ENCODE data around the gene ADD1. TPM values are rescaled to one million over a fixed set of nuclear protein-coding genes. Genes with fewer than 3 reads are reported as not detected.
A peak's percentile ranks its signal among the peaks of the same experiment; 100 is the strongest.

The ADD1 gene
- total and polyA plus RNA-seq, 8 donors, result 262 to 331 (median 304) TPM

GRCh38 chr4:2858451-2859217 lies 15.0 kb downstream of the ADD1 start:
- intact Hi-C loops (cut with DNase I), result no loop called here

GRCh38 chr4:2859514-2859913 lies 15.9 kb downstream of the ADD1 start:
- DNase-seq, result no peak
- intact Hi-C loops (cut with DNase I), result no loop called here
- TF ChIP-seq CTCF (IDR thresholded peaks at IDR 0.05), result no peak

More at GRCh38 chr4:2858451-2859217, 15.0 kb downstream of the ADD1 start:
- Histone ChIP-seq H3K4me1 (peaks cover 46 to 98% of the 10 kb centered on the region in 2 donors), H3K27me3 (no peaks in the 10 kb centered on the region), H3K9me3 (no peaks in the 10 kb centered on the region), H3K4me3 (no peak overlapping the region), H3K36me3 (peaks cover 0 to 11% of the 10 kb centered on the region in 2 donors), H3K27ac (peak overlapping the region; percentile 49 to 54)
- no peak for DNase-seq
- no peak for TF ChIP-seq CTCF (IDR thresholded peaks at IDR 0.05)
- peak; percentile 11 for ATAC-seq

GRCh38 chr4:2860391-2861348 lies 17.0 kb downstream of the ADD1 start:
- Histone ChIP-seq H3K36me3 (peaks cover 0 to under 1% of the 10 kb centered on the region in 2 donors), H3K27ac (peak overlapping the region; percentile 67 to 76), H3K9me3 (no peaks in the 10 kb centered on the region), H3K27me3 (no peaks in the 10 kb centered on the region), H3K4me1 (peaks cover 48 to 96% of the 10 kb centered on the region in 2 donors), H3K4me3 (no peak overlapping the region)
- intact Hi-C loops (cut with DNase I), result no loop called here
- peak in 1 of 4 donors; percentile 60 for DNase-seq
- peak; percentile 74 for ATAC-seq
- no peak for TF ChIP-seq CTCF (IDR thresholded peaks at IDR 0.05)

More at GRCh38 chr4:2859514-2859913, 15.9 kb downstream of the ADD1 start:
- H3K36me3 ChIP-seq, result peaks cover 0 to 3% of the 10 kb centered on the region in 2 donors
- no peak overlapping the region for H3K4me3 ChIP-seq
- peak overlapping the region; percentile 67 to 76 for H3K27ac ChIP-seq
- H3K9me3 ChIP-seq, result no peaks in the 10 kb centered on the region
- peaks cover 46 to 98% of the 10 kb centered on the region in 2 donors for H3K4me1 ChIP-seq
- ATAC-seq, result no peak
- no peaks in the 10 kb centered on the region for H3K27me3 ChIP-seq

GRCh38 chr4:2861631-2862436 lies 18.2 kb downstream of the ADD1 start:
- DNase-seq (no peak), ATAC-seq (peak; percentile 5)
- intact Hi-C loops (cut with DNase I), result no loop called here
- peak overlapping the region in 1 of 2 donors; percentile 6 for H3K4me3 ChIP-seq
- no peaks in the 10 kb centered on the region for H3K36me3 ChIP-seq
- H3K27me3 ChIP-seq, result no peaks in the 10 kb centered on the region
- no peak for TF ChIP-seq CTCF (IDR thresholded peaks at IDR 0.05)
- H3K27ac ChIP-seq, result peak overlapping the region; percentile 67 to 76
- no peaks in the 10 kb centered on the region for H3K9me3 ChIP-seq
- H3K4me1 ChIP-seq, result peaks cover 54 to 99% of the 10 kb centered on the region in 2 donors
